ENCODE data around the gene SMR3A. TPM values are rescaled to one million over a fixed set of nuclear protein-coding genes. Genes with fewer than 3 reads are reported as not detected.

SMR3A gene
- total RNA-seq, result not detected

DNA sequence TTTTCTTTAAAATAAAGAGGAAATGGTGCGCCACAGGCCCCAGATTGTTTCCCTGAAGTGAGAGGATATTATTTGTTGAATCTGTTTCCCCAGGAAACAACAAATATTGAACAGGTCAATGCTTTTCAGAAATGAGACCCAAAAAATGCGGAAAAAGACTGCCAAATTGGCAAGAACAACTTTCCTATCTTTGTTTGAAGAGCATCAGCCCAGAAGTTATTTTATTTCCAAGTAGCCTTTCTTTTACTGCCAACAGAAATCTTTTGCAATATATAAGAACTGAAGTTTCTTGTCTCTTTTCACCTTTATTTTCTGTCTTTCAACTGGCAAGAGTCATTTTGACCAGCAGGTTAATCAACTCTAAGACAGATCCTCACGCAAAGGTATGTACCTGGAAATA lies at the start of gene SMR3A:
SMR3A (plus strand) TSS at position 301 of the 400 bp plus-strand sequence. CDS start 1,356 bp downstream, outside the sequence.
- H3K4me3 Mint-ChIP-seq, result no peak within 1 kb of the TSS
- no peaks in the 10 kb centered on the region for H3K27me3 Mint-ChIP-seq
- H3K36me3 Mint-ChIP-seq, result no peaks in the 10 kb centered on the region
- DNase-seq, result no peak
- no peaks in the 10 kb centered on the region for H3K4me1 Mint-ChIP-seq (ENCODE audit: low read depth)
- ChIA-PET POLR2A (no interaction called here), CTCF (no interaction called here)
- H3K9me3 Mint-ChIP-seq, result no peaks in the 10 kb centered on the region
- no peak within 1 kb of the TSS for H3K27ac Mint-ChIP-seq
- intact Hi-C loops (cut with micrococcal nuclease), result no loop called here

DNA sequence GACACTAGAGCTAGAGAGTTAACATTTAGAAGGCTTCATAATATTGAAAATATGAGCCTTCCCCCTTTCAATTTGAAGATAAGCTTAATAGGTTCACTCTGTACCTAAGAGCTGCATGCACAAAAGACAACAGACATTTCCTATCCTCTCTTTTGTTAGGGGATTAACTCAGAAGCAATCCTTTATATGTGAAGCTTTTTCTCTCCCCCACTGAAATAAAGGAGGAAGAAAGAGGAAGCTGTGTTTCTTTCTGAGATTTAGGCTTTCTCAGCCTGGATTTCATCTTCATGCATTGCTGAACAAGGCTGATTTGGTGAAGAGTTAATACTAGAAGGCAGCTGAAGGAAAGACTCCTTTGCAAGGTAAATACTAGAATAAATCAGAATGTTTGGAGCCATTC lies 46.8 kb upstream of the SMR3A start:
- intact Hi-C loops (cut with micrococcal nuclease), result no loop called here
- DNase-seq, result no peak
- Mint-ChIP-seq H3K4me3 (no peak overlapping the region), H3K9me3 (no peaks in the 10 kb centered on the region), H3K27ac (no peak overlapping the region), H3K36me3 (no peaks in the 10 kb centered on the region), H3K4me1 (ENCODE audit: low read depth) (no peaks in the 10 kb centered on the region), H3K27me3 (no peaks in the 10 kb centered on the region)
- ChIA-PET CTCF (no interaction called here), POLR2A (no interaction called here)

DNA sequence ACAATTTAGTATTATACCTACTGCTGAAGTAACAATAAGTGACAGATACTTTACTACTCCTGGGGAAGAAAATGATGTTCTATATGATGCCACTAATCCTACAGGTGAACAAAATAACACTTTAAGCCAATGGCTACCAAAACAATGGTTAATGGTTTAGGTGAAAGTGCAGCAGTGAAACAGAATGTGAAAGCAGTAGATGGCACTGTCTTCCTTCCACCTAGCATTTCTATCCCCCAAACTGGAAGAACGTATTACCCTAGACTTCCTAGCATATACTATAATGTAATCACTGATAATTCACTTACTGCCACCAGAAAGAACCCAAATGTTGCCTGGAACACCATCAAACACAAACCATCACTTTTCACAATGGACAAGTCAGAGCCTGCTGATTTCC lies 44.6 kb upstream of the SMR3A start:
- DNase-seq, result no peak
- H3K27me3 Mint-ChIP-seq, result no peaks in the 10 kb centered on the region
- H3K4me1 Mint-ChIP-seq (ENCODE audit: low read depth), result no peaks in the 10 kb centered on the region
- CTCF ChIA-PET, result no interaction called here
- intact Hi-C loops (cut with micrococcal nuclease), result no loop called here
- no peak overlapping the region for H3K4me3 Mint-ChIP-seq
- POLR2A ChIA-PET, result no interaction called here
- H3K27ac Mint-ChIP-seq, result no peak overlapping the region
- H3K9me3 Mint-ChIP-seq, result no peaks in the 10 kb centered on the region
- no peaks in the 10 kb centered on the region for H3K36me3 Mint-ChIP-seq

DNA sequence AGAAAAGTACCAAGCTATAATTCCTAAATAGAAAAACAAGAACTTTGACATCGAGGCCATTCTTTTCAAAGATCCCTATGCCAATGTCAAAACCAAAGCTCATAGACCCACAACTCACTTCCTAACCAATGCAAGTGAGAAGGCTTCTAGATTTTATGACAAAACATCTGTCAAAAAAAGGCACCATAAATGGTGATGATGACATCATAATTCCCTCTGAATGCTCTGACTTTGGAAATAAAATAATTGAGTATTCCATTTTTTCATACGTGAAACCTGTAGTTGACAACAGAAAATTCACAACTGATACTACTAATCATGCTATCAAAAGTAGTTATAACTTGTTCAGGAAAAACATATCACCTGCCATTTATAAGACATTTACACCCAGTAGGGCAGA lies 34.5 kb upstream of the SMR3A start:
- Mint-ChIP-seq H3K9me3 (no peaks in the 10 kb centered on the region), H3K36me3 (no peaks in the 10 kb centered on the region), H3K27me3 (no peaks in the 10 kb centered on the region), H3K4me3 (no peak overlapping the region), H3K27ac (no peak overlapping the region), H3K4me1 (ENCODE audit: low read depth) (no peaks in the 10 kb centered on the region)
- intact Hi-C loops (cut with micrococcal nuclease), result no loop called here
- CTCF ChIA-PET, result no interaction called here
- no peak for DNase-seq
- POLR2A ChIA-PET, result no interaction called here

DNA sequence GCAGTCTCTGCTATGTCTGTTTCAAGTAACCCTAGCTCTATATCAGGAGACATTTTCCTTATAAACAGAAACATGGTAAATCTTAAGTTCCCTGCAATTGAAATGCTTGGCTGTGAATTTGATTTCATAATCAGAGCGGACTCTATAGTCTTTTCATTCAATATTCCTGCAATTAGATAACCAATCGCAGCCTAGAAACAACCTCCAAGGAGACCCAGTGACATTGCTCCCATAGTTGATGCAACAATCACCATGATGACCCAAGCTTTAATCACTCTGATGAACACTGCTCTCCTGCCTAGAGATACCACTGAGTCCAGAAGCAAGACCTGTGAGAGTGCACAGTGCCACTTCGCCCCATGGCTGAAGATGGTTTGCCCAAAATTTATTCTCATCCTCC lies 25.9 kb upstream of the SMR3A start, which contains the start of gene CABS1:
CABS1 (plus strand) TSS at position 301 of the 400 bp plus-strand sequence; CDS start at position 360, 59 bp downstream.
- CTCF ChIA-PET, result no interaction called here
- Mint-ChIP-seq H3K4me1 (ENCODE audit: low read depth) (no peaks in the 10 kb centered on the region), H3K9me3 (no peaks in the 10 kb centered on the region), H3K36me3 (no peaks in the 10 kb centered on the region), H3K27me3 (no peaks in the 10 kb centered on the region), H3K27ac (no peak within 1 kb of the TSS), H3K4me3 (no peak within 1 kb of the TSS)
- DNase-seq, result no peak
- POLR2A ChIA-PET, result no interaction called here
- intact Hi-C loops (cut with micrococcal nuclease), result no loop called here

DNA sequence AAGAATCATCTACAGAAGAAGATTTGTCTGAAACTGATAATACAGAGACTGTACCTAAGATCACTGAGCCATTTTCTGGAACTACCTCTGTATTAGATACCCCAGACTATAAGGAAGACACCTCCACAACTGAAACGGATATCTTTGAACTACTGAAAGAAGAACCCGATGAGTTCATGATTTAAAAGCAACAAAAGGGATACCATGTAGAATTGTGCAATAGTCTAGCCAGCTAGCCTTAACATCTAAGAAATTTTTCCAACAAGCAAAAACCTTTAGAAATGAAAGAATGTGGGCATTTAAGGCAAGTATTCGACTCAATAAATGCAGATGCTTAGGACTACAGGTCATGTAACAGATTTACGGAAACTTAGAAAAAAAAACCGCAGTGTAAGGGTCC lies 24.5 kb upstream of the SMR3A start:
- no peaks in the 10 kb centered on the region for H3K27me3 Mint-ChIP-seq
- CTCF ChIA-PET, result no interaction called here
- intact Hi-C loops (cut with micrococcal nuclease), result no loop called here
- H3K4me3 Mint-ChIP-seq, result no peak overlapping the region
- no peak overlapping the region for H3K27ac Mint-ChIP-seq
- no peaks in the 10 kb centered on the region for H3K9me3 Mint-ChIP-seq
- H3K36me3 Mint-ChIP-seq, result no peaks in the 10 kb centered on the region
- DNase-seq, result no peak
- H3K4me1 Mint-ChIP-seq (ENCODE audit: low read depth), result no peaks in the 10 kb centered on the region
- POLR2A ChIA-PET, result no interaction called here

DNA sequence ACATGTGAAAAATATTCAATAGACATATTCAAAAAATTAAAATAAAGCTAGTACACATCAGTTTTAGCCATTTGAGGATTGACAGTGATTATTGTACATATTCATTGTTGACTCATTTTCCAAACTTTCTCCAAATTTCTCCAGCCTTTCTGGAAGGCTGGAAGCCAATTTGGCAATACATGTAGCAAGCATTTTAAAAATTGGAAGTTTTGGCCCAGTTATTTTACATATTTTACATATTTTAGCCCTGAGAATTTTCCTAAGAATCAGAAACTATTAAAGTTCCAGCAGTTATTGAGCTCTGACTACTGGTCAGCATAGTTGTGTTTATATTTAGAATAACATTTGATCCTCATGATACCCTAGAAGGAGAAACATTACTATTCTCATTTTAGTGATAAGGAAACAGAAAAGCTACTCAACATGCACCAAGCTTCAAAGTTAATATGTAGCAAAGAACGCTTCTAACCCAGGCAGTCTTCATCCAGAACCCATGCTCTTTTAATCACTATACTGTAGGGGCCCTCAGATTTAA lies 22.6 kb upstream of the SMR3A start:
- POLR2A ChIA-PET, result no interaction called here
- Mint-ChIP-seq H3K9me3 (no peaks in the 10 kb centered on the region), H3K4me1 (ENCODE audit: low read depth) (no peaks in the 10 kb centered on the region), H3K27me3 (no peaks in the 10 kb centered on the region), H3K4me3 (no peak overlapping the region), H3K36me3 (no peaks in the 10 kb centered on the region), H3K27ac (no peak overlapping the region)
- CTCF ChIA-PET, result no interaction called here
- DNase-seq, result no peak
- intact Hi-C loops (cut with micrococcal nuclease), result no loop called here

DNA sequence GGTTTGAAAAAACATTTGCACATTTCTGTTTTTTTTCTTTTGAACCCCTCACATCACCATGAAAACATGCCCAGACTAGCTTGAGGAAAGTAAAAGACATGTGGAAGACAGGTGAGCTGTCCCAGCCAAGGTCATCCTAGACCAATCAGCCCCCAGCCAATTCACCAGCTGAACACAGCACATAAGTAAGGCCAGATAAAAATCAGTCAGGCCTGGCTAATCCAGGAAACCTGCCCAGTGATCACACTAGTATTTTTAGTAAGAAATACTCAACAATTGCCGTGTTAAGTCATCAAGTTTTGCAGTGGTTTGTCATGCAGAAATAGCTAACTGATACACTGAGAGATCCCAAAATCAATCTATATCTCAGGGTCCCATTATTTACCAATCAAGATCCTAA lies 4.4 kb upstream of the SMR3A start:
- Mint-ChIP-seq H3K27me3 (no peaks in the 10 kb centered on the region), H3K4me3 (no peak overlapping the region), H3K36me3 (no peaks in the 10 kb centered on the region), H3K4me1 (ENCODE audit: low read depth) (no peaks in the 10 kb centered on the region), H3K9me3 (no peaks in the 10 kb centered on the region), H3K27ac (no peak overlapping the region)
- CTCF ChIA-PET, result no interaction called here
- DNase-seq, result no peak
- intact Hi-C loops (cut with micrococcal nuclease), result no loop called here
- POLR2A ChIA-PET, result no interaction called here

DNA sequence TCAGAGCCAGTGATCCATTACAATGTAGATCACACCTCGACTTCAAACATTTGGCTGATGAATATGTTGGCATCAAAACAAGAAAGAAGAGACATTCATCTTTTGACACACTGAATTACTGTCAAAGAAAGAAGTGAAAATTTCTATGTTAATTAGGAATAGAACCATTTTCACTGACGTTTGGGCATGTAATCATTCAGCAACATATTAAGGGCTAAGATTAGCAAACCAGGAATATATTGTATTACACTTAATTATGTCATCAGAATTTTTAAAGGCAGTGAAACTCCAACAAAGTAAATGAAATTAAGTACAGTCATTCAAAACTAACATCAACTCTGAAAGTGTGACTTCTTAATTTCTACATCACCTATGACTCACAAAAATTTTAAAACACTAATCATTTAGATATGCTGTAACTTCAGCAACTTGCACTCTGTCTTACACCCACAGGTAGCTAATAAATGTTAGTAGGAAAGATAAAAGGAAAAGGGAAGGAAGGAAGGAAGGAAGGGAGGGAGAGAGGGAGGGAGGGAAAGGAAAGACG lies 1.4 kb upstream of the SMR3A start:
- no peaks in the 10 kb centered on the region for H3K4me1 Mint-ChIP-seq (ENCODE audit: low read depth)
- no peaks in the 10 kb centered on the region for H3K9me3 Mint-ChIP-seq
- CTCF ChIA-PET, result interaction anchor here (0.6 kb wide), 2 partner anchors 147 to 582 kb away, joined by 3 to 4 read pairs; no protein-coding TSS in a partner anchor
- H3K27me3 Mint-ChIP-seq, result no peaks in the 10 kb centered on the region
- H3K36me3 Mint-ChIP-seq, result no peaks in the 10 kb centered on the region
- POLR2A ChIA-PET, result no interaction called here
- no peak overlapping the region for H3K4me3 Mint-ChIP-seq
- no peak for DNase-seq
- no peak overlapping the region for H3K27ac Mint-ChIP-seq
- intact Hi-C loops (cut with micrococcal nuclease), result no loop called here

DNA sequence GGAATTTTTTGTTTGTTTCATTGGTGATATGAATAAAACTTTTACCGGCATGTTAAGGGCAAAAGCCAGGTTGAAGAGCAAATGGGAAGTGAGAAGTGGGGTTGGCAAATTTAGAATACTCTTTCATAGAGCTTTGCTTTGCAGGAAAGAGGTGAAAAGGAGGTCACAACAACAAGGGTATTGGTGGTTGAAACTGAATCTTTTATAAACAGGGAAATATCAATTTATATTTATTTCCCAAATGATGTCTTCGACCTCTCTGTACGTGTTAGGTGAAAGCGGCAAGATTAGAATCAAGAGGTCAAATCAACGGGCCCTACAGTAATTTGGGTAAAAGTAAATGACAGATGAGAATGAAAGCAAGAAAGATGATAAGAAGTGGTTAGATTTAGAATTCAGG lies 3.4 kb downstream of the SMR3A start:
- Mint-ChIP-seq H3K27ac (no peak overlapping the region), H3K27me3 (no peaks in the 10 kb centered on the region), H3K4me3 (no peak overlapping the region), H3K4me1 (ENCODE audit: low read depth) (no peaks in the 10 kb centered on the region), H3K36me3 (no peaks in the 10 kb centered on the region), H3K9me3 (no peaks in the 10 kb centered on the region)
- intact Hi-C loops (cut with micrococcal nuclease), result no loop called here
- ChIA-PET CTCF (no interaction called here), POLR2A (no interaction called here)
- DNase-seq, result no peak

DNA sequence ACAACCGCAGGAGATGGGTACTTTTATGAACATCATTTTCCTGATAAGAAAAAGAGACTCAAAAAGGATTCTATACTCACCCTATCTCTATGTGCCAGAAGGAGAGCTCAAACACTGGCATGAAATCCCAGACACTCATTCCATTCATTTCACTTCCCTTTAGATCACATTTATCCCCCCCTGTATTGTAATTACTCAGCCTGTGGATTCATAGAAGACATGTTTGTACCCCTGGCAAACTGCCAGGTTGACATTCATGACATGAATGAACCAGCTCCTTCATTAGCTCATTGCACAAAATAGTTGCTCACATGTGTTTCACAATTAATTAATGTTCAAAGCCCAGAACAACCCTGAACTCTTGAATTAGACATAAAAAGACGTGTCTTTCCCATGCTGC lies 4.9 kb downstream of the SMR3A start:
- intact Hi-C loops (cut with micrococcal nuclease), result no loop called here
- H3K27ac Mint-ChIP-seq, result no peak overlapping the region
- no peaks in the 10 kb centered on the region for H3K27me3 Mint-ChIP-seq
- H3K4me3 Mint-ChIP-seq, result no peak overlapping the region
- ChIA-PET CTCF (no interaction called here), POLR2A (no interaction called here)
- no peak for DNase-seq
- no peaks in the 10 kb centered on the region for H3K36me3 Mint-ChIP-seq
- no peaks in the 10 kb centered on the region for H3K4me1 Mint-ChIP-seq (ENCODE audit: low read depth)
- H3K9me3 Mint-ChIP-seq, result no peaks in the 10 kb centered on the region

DNA sequence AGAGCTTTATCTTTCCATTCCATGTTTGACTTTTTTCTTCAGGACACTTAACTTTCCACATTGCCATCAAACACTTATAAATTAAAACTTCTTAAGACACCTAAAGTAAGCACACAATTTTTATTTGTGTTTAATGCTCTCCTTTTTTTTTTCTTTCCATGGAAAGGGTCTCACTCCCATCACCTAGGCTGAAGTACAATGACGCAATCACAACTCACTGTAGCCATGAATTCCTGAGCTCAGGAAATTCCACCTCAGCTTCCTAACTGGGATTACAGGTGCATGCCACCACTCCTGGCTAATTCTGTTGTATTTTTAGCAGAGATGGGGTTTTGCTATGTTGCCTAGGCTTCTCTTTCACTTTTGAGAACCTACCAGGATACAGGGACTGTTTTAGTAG lies 7.3 kb downstream of the SMR3A start:
- H3K36me3 Mint-ChIP-seq, result no peaks in the 10 kb centered on the region
- no peaks in the 10 kb centered on the region for H3K27me3 Mint-ChIP-seq
- H3K9me3 Mint-ChIP-seq, result no peaks in the 10 kb centered on the region
- ChIA-PET CTCF (no interaction called here), POLR2A (no interaction called here)
- H3K27ac Mint-ChIP-seq, result no peak overlapping the region
- no peaks in the 10 kb centered on the region for H3K4me1 Mint-ChIP-seq (ENCODE audit: low read depth)
- no peak overlapping the region for H3K4me3 Mint-ChIP-seq
- DNase-seq, result no peak
- intact Hi-C loops (cut with micrococcal nuclease), result no loop called here

DNA sequence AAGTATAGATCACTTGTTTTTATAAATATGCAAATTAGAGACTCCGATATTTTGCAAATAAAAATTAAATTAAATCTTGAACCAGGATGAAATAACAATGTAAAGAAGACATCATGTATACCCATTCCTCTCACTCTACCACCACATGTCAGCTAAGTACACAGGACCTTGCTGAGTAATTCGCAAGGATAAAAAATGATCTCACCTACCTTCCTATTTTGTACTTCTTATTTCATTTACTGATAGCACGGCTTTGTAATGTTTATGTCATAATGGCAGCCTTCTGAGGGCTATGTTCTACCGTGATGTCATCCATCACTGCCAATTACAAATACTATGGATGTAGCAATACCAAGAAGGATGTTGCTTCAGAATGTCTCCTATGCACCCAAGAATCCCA lies 11.4 kb downstream of the SMR3A start:
- intact Hi-C loops (cut with micrococcal nuclease), result no loop called here
- ChIA-PET CTCF (no interaction called here), POLR2A (no interaction called here)
- Mint-ChIP-seq H3K36me3 (no peaks in the 10 kb centered on the region), H3K9me3 (no peaks in the 10 kb centered on the region), H3K27me3 (no peaks in the 10 kb centered on the region), H3K4me3 (no peak overlapping the region), H3K4me1 (ENCODE audit: low read depth) (no peaks in the 10 kb centered on the region), H3K27ac (no peak overlapping the region)
- no peak for DNase-seq

DNA sequence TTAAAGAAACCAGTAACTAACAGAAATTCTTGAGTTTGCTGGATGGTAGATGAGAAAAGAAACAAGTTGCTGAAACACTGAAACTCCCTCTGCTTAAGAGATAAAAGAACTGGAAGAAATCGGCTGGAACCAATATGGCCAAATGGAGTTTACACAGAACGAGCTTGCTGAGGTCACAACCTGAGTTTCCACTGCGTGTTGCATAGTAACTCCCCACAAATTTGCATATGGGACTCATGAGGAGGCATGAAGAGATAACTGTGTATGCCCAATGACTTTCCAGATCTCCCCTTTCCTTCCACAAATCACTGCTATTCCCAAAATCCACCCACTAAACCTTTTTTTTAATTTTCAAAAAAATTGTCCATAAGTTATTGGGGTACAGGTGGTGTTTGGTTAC lies 12.2 kb downstream of the SMR3A start:
- intact Hi-C loops (cut with micrococcal nuclease), result no loop called here
- no peaks in the 10 kb centered on the region for H3K4me1 Mint-ChIP-seq (ENCODE audit: low read depth)

More for the DNA sequence above, 12.2 kb downstream of the SMR3A start:
- DNase-seq, result no peak
- no peaks in the 10 kb centered on the region for H3K36me3 Mint-ChIP-seq
- no peak overlapping the region for H3K27ac Mint-ChIP-seq
- POLR2A ChIA-PET, result no interaction called here
- no peak overlapping the region for H3K4me3 Mint-ChIP-seq
- no peaks in the 10 kb centered on the region for H3K27me3 Mint-ChIP-seq
- H3K9me3 Mint-ChIP-seq, result no peaks in the 10 kb centered on the region
- CTCF ChIA-PET, result no interaction called here

Data from activated CD4-positive, alpha-beta memory T cell treated with anti-CD3 and anti-CD28 coated beads for 36 hours (primary cell).